Right lobe of liver (tissue), 6 donors: ENCODE data around the gene ZBTB7B. TPM values are rescaled to one million over a fixed set of nuclear protein-coding genes. Genes with fewer than 3 reads are reported as not detected.

Experiments
- ATAC-seq, 4 donors: fragments of 200-7000 bp; cut with Tn5 transposase; one replicate each; pipeline ENCODE4 v1.9.1; 2020; ENCODE audit warnings: mild to moderate bottlenecking in 4 of 4, moderate library complexity in 4 of 4
- DNase-seq, 3 donors: peaks; one replicate each; pipeline ENCODE4 v3.0.0-alpha.2; 2020
- H3K27ac ChIP-seq, 3 donors: fragments of 200-600 bp; one replicate each; pipeline ENCODE4 v1.8.0; 2022
- H3K27me3 ChIP-seq, 2 donors: fragments of 200-600 bp; one replicate each; pipeline ENCODE4 v1.8.0; 2022
- H3K36me3 ChIP-seq, 4 donors: fragments of 200-600 bp; sonication (generic) in 1 of 4; one replicate each; pipeline versions ENCODE4 v1.5.1 to v1.8.0; 2017 to 2022; ENCODE audit warnings: control low read depth in 1 of 4
- H3K4me1 ChIP-seq, 4 donors: fragments of 200-600 bp; sonication (generic) in 1 of 4; one replicate each; pipeline versions ENCODE4 v1.5.1 to v1.8.0; 2017 to 2022; ENCODE audit warnings: control low read depth in 1 of 4
- H3K4me3 ChIP-seq, 3 donors: fragments of 200-600 bp; one replicate each; pipeline ENCODE4 v1.8.0; 2022
- H3K9me3 ChIP-seq, 4 donors: fragments of 200-600 bp; sonication (generic) in 1 of 4; one replicate each; pipeline versions ENCODE4 v1.5.1 to v1.8.0; 2017 to 2022; ENCODE audit warnings: control low read depth in 1 of 4
- CTCF ChIP-seq, 4 donors: fragments of 200-600 bp in 3 of 4; fragments of 450-650 bp in 1 of 4; IDR thresholded peaks; one replicate each; pipeline versions ENCODE4 v1.5.1 to v1.8.0; 2016 to 2022; ENCODE audit warnings: antibody characterized with exemption in 4 of 4, mild to moderate bottlenecking in 2 of 4
- POLR2A ChIP-seq: fragments of 450-650 bp; IDR thresholded peaks from one replicate; pipeline ENCODE4 v1.6.1; 2017; ENCODE audit warnings: antibody characterized with exemption, mild to moderate bottlenecking
- WGBS: methylation state at CpG from one replicate; pipeline ENCODE4 v1.1.6; 2018; ENCODE audit warnings: low coverage, low lambda C conversion rate; ENCODE audit not compliant: insufficient coverage; ENCODE audit errors: missing lambda C conversion rate; 5-methylcytosine and 5-hydroxymethylcytosine counted together
- intact Hi-C, 2 donors: fragments of 100-400 bp; cut with DNase I; formaldehyde crosslinking; loops; one replicate each; pipeline versions ENCODE4 v1.11.2 to v1.14.1; 2022
- total RNA-seq, 6 experiments: library from RNA; depleted of rRNA in 2 of 6; stranded (reverse); fragments of >200 nt in 2 of 6; fragmentation: NEBNext Ultra II Directional in 3 of 6; extraction: Animal tissue kit (Norgen Biotek cat#: 25700) in 3 of 6; gene quantifications; one replicate each; pipeline versions ENCODE4 v1.1.0 to v1.2.4, GENCODE V29; 2016 to 2023
- donor health status: DM: no; HTN: yes; CAD: no.
- donor health status: DM: no; HTN: no; CAD: no.
- donor health status: DM: no; HTN: no; CAD: no.
- donor health status: DM: no; HTN: yes; CAD: no.
- donor health status: DM: no; HTN: yes; CAD: no.

ZBTB7B gene
- total RNA-seq, 6 experiments from 2014 or later, result 35.0 to 83.8 (median 38.8) TPM

GRCh38 chr1:154966111-154966510 is 36.5 kb upstream of the ZBTB7B start:
- H3K9me3 ChIP-seq, result no peaks in the 10 kb centered on the region
- H3K4me1 ChIP-seq, result peaks cover 0 to 20% (median 5%) of the 10 kb centered on the region in 4 donors
- DNase-seq (no peak), ATAC-seq (no peak)
- peaks cover 4 to 55% (median 29%) of the 10 kb centered on the region in 4 donors for H3K36me3 ChIP-seq
- no peak overlapping the region for H3K27ac ChIP-seq
- intact Hi-C loops, result no loop called here
- H3K4me3 ChIP-seq, result no peak overlapping the region
- WGBS, result no CpG with 5 or more reads among the region's 7 CpGs
- TF ChIP-seq CTCF (IDR thresholded peaks at IDR 0.05) (no peak), POLR2A (no peak)
- no peaks in the 10 kb centered on the region for H3K27me3 ChIP-seq

- Histone ChIP-seq H3K9me3 (no peaks in the 10 kb centered on the region), H3K4me3 (no peak overlapping the region), H3K27me3 (no peaks in the 10 kb centered on the region), H3K4me1 (peaks cover 0 to 30% (median 12%) of the 10 kb centered on the region in 4 donors), H3K27ac (no peak overlapping the region), H3K36me3 (peaks cover 4 to 55% (median 29%) of the 10 kb centered on the region in 4 donors)
- ATAC-seq (no peak), DNase-seq (no peak)
- intact Hi-C loops, result no loop called here
- 85% methylated on average over 2 of the region's 5 CpGs for WGBS
- no peak for TF ChIP-seq CTCF (IDR thresholded peaks at IDR 0.05)
- TF ChIP-seq POLR2A, result peak; percentile 10
Observed at GRCh38 chr1:154967331-154967950, 35.2 kb upstream of the ZBTB7B start.

- intact Hi-C loops, result no loop called here
Observed at GRCh38 chr1:154968731-154969130, 33.9 kb upstream of the ZBTB7B start.

GRCh38 chr1:154969246-154969645 is 33.4 kb upstream of the ZBTB7B start:
- DNase-seq, result no peak
- TF ChIP-seq CTCF (IDR thresholded peaks at IDR 0.05) (no peak), POLR2A (no peak)
- H3K27me3 ChIP-seq, result no peaks in the 10 kb centered on the region
- no peaks in the 10 kb centered on the region for H3K9me3 ChIP-seq
- 46% methylated on average over 3 of the region's 5 CpGs for WGBS
- peaks cover 0 to 30% (median 14%) of the 10 kb centered on the region in 4 donors for H3K4me1 ChIP-seq
- no peak for ATAC-seq
- H3K4me3 ChIP-seq, result peak overlapping the region in 2 of 3 donors; percentile 30 to 63
- peaks cover under 1 to 44% (median 23%) of the 10 kb centered on the region in 4 donors for H3K36me3 ChIP-seq
- H3K27ac ChIP-seq, result peak overlapping the region; percentile 20 to 43 (median 29)
- intact Hi-C loops, result no loop called here

More at GRCh38 chr1:154968731-154969130, 33.9 kb upstream of the ZBTB7B start:
- DNase-seq (peak in 1 of 3 donors; percentile 44), ATAC-seq (no peak)
- Histone ChIP-seq H3K36me3 (peaks cover 4 to 49% (median 24%) of the 10 kb centered on the region in 4 donors), H3K9me3 (no peaks in the 10 kb centered on the region), H3K4me3 (no peak overlapping the region), H3K27ac (peak overlapping the region in 2 of 3 donors; percentile 29 to 43), H3K4me1 (peaks cover 0 to 30% (median 14%) of the 10 kb centered on the region in 4 donors), H3K27me3 (no peaks in the 10 kb centered on the region)
- 100% methylated on average over 1 of the region's 3 CpGs for WGBS
- TF ChIP-seq POLR2A (no peak), CTCF (IDR thresholded peaks at IDR 0.05) (no peak)
